GM18498 (cell line): ENCODE data around the gene RGPD8.
A peak's percentile ranks its signal among the peaks of the same experiment; 100 is the strongest.
"Not testable (repeated sequence)": the region's sequence is repeated elsewhere in the genome, so short reads cannot be mapped to it uniquely, and the experiment has no call there.

Source experiments
- ATAC-seq: cut with Tn5 transposase; IDR thresholded peaks from one replicate; pipeline ENCODE4 v1.9.1; 2021; ENCODE audit warnings: mild to moderate bottlenecking, moderate library complexity; ENCODE audit not compliant: unreplicated experiment

The RGPD8 gene

DNA sequence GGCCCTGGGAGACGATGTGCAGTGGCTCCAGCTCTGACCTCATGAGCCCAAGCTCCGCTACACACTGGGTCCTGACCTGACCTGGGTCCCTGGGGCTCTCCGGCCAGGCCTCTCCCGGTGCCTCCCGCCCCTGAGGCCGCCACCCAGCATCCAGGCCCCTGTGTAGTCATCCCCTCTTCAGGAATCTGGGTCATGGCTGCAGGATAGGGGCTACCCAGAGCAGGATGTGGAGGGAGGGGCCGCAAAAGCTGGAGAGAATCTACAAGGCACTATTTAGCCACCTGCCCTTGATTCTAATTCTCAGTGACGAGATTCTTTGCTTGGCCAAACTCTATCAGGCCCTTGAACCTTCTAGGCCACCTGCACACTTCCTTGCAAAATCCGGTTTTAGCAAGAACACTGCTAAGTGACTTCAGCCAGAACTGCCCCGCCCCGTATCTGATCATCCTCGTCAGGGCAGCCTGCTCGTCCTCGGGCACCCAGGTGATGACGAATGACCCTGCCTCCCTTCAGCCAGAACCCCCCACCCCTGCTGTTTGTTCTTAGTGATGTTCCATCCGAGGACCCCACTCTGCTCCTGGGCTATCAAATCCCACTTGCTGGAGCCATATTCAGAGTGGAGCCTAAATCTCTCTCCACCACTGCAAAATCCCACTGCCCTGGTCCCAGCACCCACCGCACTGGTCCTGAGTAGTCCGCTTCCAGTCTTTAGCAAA lies 2.4 kb upstream of the RGPD8 start:
- ATAC-seq: not testable (repeated sequence)

DNA sequence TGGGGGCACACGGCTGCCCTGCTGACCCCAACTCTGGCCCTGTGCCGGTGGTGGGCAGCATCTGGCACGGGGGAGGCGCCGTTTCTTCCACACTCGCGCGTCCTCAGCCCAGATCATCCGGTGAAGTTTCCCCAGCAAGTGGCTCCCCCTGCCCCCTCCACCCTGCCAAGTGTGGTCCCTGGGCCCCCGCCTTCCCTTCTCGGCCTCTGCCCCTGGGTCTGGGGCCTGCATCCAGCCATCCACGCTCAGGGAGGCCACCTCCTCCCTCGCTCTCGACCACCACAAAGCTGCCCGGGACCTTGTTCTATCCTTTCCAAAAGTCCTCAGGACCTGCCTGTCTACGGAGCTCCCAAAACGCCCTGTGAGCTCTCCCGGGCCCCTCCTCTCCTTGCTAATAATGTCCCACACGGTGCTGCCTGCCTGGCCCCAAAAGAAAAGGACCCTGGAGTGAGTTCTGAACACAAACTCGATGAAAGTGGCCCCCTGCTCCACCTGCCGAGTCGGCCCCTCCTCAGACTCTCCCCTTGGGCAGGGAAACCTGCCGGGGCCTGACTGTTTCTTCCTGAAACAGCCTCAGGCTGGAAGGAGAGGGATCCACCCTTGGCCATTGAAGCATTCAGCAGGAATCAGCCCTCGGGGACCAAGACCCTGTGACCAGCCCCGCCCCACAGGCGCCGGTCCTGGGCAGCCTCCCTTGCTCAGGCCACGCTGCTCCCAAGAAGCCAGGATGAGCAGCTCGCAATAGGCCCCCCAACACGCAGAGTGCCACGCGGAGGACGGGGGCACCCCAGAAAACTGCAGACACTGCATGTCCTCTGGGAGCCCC lies 1.7 kb upstream of the RGPD8 start:
- not testable (repeated sequence) for ATAC-seq

DNA sequence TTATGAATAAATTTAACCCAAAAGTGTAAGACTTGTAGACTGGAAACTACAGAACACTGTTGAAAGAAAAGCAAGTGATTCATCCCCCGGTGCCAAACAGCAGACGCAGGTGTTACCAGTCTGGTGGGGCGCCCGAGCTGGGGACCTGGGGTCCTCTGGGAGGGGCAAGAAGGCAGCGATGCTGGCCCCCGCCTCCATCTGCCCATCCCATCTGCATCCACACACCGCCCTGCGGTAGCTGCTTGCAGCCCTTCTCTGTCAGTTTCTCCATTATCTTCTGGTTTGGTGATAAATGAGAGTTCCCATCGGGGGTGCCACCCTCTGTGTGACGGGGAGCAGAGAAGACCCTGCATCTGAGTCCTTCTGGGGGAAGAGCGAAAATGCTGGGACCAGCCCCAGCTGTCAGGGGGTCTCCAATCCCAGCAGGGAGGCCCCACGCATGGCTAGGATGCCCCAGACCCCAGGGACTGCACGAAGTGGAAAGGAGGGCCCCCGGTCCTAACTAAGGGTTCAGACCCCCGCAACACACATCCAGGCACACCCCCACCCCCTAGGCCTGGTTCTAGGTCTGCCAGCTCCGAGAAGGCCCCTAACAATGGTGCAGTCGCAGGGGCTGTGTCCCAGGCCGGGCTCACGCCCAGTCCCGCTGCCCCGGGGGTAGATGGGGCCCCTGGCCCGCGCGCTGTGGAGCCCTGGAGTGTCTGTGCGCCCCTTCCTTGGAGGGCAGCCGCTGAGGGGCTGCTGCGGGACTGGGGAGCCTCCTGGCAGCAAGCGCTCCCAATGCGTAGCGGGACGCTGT lies 686 bp upstream of the RGPD8 start:
- ATAC-seq: no peak

DNA sequence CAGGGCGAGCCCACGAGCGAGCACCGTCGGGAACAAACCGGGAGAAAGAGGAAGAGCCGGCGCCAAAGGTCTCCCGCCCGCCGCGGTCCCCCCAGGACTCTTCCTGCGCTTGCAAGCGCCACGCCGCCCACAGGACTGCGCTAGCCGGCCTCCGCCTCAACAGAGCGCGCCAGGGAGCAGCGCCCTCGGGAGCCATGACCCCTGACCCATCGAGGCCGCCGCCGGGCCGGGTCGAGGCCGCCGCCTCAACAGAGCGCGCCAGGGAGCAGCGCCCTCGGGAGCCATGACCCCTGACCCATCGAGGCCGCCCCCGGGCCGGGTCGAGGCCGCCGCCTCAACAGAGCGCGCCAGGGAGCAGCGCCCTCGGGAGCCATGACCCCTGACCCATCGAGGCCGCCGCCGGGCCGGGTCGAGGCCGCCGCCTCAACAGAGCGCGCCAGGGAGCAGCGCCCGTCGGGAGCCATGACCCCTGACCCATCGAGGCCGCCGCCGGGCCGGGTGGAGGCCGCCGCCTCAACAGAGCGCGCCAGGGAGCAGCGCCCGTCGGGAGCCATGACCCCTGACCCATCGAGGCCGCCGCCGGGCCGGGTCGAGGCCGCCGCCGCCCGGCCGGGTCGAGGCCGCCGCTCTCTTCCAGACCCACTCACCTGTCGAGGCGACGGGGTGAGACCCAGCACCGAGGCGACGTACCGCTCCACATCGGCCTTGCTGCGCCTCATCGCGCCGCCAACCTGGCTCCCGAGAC lies 538 bp downstream of the RGPD8 start:
- peak; percentile 46 for ATAC-seq

DNA sequence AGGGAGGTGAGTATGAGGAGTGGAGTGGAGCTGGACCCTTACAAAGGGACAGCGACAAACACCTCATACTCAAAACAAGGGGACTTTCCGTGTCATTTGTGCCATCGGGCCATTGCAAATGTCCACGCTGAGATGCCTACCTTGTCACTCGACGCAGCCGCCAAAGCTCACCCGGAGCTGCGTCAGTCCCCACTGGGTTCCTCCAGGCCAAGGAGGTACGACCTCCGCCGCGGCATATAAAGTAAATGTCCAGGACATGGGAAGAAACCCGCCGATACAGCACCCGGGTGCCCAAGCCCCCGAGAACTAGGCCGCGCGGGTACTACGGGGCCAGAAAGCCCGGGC lies 1.1 kb downstream of the RGPD8 start:
- not testable (repeated sequence) for ATAC-seq

DNA sequence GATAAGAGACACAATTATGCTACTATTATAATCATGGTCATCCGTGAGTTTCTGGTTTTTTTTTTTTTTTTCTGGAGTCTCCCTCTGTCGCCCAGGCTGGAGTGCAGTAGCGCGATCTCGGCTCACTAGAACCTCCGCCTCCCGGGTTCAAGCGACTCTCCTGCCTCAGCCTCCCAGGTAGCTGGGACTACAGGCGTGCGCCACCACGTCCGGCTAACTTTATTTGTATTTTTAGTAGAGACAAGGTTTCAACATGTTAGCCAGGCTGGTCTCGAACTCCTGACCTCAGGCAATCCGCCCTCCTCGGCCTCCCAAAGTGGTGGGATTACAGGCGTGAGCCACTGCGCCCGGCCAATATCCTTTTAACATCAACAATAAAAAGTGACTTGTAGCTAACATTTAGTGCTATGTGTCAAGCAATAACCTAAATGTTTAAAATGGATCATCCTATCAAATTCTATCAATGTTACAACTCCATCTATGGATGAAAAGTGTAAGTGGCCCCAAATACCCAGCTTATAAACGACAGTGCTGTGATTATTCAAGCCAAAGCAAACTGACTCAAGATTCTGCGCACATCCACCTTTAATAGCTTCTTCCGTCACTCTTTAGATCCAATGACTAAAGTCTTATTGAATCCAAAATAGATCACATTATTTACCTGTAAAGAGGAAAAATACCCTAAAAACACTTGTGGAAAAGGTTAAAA lies 1.7 kb downstream of the RGPD8 start:
- not testable (repeated sequence) for ATAC-seq

DNA sequence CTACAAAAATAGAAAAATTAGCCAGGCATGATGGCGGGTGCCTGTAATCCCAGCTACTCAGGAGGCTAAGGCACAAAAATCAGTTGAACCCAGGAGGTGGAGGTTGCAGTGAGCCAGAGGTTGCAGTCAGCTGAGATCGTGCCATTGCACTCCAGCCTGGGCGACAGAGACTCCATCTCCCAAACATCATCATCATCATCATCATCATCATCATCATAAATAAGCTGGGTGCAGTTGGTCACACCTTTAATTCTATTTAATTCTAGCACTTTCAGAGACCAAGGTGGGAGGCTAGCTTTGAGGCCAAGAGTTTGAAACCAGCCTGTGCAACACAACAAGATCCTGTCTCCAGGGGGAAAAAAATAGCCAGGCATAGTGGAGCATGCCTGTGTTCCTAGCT lies 8.9 kb downstream of the RGPD8 start:
- ATAC-seq: not testable (repeated sequence)

DNA sequence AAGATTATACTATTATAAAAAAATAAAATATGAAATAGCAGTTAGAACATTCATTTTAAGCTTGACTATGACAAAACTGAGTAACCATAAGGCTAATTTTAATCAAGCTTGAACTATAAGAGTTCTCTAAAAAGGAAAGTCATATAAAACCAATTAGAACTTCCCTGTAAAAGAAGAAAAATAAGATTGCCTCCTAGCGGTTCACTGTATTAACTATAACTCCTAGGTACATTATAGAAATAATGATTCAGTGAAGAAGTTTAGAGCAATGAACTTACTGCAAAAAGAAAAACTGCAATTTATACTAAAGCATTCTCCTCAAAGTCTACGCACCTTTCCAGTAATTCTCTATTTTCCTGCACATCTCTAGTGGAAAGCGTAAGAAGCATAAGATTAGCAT lies 16.6 kb downstream of the RGPD8 start:
- not testable (repeated sequence) for ATAC-seq

DNA sequence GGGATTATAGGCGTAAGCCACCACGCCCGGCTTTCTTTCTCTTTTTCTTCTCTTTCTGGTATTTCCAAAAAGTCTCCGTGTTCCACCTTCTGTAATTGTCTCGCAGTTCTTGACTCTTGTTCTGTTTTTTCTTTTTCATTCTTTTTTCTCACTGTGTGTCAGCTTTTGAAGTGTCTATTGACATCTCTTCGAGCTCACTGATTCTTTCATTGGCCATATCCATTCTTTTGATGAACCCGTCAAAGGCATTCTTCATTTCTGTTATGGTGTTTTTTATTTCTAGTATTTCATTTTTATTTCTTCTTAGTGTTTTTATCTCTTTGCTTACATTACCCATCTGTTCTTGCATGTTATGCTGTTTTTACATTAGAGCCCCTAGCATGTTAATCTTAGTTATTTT lies 73.4 kb downstream of the RGPD8 start:
- not testable (repeated sequence) for ATAC-seq

DNA sequence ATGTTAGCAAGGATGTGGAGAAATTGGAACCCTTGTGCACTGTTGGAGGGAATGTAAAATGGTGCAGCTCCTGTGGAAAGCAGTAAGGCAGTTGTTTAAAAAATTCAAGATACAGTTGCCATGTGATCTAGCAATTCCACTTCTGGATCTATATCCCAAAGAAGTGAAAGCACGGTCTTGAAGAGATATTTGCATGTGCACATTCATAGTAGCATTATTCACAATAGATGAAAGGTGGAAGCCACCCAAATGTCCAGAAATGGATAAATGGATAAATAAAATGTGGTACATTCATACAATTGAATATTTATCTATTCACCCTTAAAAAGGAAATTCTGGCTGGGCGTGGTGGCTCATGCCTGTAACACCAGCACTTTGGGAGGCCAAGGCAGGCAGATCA lies 79.1 kb downstream of the RGPD8 start:
- ATAC-seq: not testable (repeated sequence)

DNA sequence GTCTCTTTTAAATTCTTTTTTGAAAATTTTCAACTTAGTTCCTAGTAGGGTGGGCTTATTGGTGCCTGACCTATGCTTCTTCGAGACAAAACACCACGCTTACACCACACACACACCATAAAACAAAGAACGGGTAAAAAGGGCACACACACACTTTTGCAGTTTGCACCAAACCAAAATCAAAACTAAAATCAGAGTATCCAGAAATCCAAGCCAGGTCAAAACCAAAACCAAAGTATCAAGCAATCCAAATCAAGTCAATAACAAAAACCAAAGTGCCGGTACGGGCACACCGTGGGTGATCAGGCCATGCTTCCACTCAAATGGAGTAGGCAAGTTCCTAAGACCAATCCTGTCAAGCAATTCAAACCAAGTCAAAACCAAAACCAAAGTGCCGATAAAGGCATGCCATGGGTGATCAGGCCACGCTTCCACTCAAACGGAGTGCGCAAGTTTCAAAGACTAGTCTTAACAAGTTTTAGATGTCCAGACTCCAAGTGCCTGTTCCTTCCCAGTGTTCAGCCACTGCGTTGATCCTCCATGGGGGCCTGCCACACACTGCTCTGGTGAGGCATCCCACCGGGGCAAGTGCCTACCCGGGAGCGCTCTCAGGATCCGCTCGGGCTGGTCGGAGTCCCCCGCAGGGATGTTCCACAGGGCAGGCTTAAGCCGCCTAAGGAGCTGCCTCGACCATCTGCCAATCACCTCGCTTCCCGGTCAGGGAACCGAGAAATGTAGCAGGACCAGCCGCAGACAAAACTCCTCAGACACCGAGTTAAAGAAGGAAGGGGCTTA lies 80.4 kb downstream of the RGPD8 start:
- not testable (repeated sequence) for ATAC-seq

DNA sequence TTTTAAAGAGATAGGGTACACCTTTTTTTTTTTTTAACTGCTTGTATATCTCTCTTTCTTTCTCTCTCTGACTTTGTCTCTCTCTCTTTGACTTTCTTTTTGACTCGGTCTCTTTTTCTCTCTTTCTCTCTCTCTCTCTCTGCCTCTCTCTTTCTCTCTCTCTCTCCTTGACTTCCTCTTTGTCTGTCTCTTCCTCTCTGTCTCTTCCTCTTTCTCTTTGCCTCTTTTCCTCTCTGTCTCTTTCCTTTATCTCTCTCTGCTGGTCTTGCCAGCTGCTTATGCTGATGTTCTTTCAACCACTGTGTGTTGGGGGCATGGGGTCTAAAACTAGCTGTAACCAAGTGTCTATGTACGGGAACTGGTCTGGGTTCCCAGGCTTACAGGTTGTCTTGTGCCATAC lies 81.2 kb downstream of the RGPD8 start:
- not testable (repeated sequence) for ATAC-seq

DNA sequence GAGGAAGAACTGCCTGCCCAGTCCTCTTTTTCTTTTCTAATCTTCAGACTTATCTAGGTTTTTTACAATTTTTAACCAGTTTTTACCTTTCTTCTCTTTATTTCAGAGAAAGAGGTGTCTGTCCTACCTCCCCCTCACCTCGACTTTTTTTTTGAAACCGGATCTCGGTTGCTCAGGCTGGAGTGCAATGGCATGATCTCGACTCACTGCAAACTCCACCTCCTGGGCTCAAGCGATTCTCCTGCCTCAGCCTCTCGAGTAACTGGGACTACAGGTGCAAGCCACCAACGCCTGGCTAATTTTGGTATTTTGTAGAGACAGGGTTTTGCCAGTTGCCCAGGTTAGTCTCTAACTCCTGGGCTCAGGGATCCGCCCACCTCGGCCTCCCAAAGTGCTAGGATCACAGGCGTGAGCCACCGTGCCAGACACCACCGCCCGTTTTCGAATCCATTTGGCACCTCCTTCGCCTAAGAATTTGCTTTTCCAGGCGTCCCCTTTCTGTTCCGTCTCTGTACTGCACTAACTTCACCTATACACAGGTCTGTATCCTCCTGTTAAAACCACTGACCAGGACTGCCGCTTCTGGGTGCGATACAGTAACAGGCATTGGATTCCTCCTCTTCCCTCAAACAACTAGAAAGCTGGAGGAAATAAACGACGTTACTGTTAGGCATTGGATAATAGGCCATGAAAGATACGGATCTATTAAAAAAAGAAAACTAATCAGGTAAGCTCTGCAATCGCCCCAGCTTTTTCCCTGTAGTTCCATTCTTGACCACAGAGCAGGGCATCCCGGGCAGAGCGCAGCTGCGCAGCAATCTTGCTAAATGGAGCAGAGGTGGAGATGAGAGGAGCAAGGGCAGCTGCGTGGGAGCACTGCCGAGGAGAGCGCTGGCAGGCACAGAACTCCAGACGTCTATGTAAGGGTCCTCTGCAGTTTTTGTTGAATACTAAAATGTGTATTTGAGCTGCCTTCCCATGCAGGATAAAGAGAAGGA lies 88.1 kb downstream of the RGPD8 start:
- ATAC-seq: no peak

DNA sequence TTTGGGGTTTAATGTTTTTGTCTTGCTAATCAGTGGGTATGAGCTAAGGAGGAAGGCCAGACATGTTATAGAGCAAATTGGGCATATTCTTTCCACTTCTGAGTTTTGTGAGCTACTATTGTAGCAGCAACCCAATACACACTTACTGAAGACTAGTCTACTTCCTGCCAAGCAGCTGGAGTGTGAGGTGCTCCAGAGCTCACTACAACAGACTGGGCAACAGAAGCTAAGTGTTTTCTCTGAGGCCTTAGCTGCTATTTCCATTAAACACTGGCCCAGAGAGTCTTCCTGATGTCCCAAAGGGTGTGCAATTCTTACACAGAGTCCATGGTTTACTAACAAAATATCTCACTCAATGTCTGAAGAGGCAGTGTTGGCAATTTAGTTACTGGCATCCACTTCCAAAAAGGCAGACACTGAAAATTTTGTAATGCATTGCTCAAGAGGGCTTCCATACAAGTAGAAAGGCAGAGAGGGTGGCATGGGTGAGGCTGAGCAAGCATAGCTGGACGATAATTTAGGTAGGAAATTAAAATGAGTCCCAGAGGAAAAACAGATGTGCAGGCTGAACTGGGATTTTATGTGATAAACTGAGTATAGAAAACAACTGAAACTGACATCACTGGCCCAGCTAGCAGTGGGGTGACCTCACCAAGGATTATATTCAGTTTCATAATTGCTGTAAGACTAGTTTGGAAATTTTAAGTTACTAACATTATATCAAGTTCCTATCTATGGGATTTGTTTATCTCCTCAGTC lies 89.4 kb downstream of the RGPD8 start:
- no peak for ATAC-seq

DNA sequence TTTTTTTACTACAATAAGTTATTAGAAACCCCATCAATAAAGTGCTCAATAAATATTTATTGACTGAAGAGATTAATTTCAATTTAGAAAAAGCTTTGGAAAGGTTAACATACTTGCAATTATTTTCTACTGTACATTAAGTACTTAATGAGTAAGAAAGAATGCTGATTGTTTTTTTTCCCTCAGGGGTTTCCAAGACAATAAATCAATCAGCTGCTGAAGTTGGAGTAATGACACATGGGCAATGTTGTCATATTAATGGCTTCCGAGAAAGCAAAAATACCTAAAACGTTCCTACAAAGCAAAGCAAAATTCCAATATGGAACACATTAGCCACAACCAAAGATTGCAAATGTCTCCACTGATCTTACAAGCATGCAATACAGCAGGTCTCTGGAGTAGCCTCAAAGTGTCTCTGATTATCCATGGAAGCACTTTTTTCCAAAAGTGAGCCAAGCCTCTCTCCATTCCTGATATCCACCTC lies 91.3 kb downstream of the RGPD8 start:
- no peak for ATAC-seq

DNA sequence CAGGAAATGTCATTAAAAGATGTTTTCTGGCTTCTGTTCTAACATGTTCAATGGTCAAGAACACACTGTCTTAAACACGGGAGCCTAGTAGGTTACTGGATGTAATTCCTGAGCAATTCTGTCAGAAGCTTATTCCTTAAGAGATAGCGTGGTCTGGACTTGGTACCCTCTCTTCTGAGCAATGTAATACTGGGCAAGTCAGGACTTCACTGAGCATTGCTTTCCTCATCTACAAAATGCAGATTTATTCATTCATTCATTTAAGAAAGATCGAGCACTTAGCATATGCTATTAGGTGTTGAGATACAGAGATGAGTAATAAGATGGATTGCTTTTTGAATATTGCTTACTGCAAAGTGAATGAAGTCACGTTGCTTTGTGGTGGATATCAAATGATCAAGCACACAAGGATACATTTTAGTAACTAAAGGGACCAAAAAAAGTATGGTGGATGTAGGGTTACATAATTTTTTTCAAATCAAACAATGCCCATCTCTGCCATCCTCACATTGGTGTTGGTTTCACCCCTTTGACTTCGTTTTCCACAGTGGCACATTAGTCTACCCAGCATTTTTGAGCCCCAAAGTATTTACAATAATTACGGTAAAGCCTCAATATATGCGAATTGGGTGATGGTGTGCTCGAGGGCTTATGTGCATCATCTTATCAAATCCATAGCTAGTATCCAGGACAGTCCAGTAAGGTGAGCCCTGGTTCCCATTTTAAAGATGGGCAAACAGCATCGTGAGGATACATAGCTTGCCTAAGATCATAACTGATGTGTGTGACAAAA lies 92.8 kb downstream of the RGPD8 start:
- no peak for ATAC-seq

DNA sequence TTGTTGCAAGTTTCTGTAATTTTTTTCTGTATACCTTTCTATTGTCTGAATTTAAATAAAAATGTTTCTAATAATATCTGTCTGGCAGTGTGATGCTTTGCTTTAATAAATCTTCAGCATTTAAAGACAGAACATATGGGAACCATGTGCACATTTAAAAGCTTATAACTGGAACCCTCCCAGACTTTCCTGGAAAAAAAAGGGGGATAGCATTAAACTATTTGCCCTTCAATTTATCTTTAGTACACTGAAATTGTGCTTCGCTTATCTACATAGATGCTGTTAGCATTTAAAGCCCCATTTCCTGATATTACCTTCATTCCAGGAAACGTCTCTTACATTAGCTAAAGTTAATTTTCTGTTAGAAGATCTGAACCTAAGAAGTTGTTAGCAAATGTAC lies 93.5 kb downstream of the RGPD8 start:
- no peak for ATAC-seq
